Pons (tissue), 1 donor: ENCODE data around the gene CRYBB2.
"Not testable (repeated sequence)": the region's sequence is repeated elsewhere in the genome, so short reads cannot be mapped to it uniquely, and the experiment has no call there.

Source experiments
- DNase-seq: peaks from one replicate; pipeline ENCODE4 v3.0.0-alpha.2; 2016; ENCODE audit warnings: low spot score

The CRYBB2 gene

GRCh38 chr22:25233706-25234105, 14.3 kb downstream of the CRYBB2 start:
- not testable (repeated sequence) for DNase-seq

- DNase-seq: peak; percentile 20
These were observed 16.3 kb downstream of the CRYBB2 start for GRCh38 chr22:25235547-25236290.

GRCh38 chr22:25236417-25236816, 17.0 kb downstream of the CRYBB2 start:
- DNase-seq: no peak

- no peak for DNase-seq
These were observed 18.1 kb downstream of the CRYBB2 start for GRCh38 chr22:25237503-25237902.

- not testable (repeated sequence) for DNase-seq
These were observed 18.6 kb downstream of the CRYBB2 start for GRCh38 chr22:25238058-25238457.

- not testable (repeated sequence) for DNase-seq
These were observed 35.7 kb downstream of the CRYBB2 start for GRCh38 chr22:25255169-25255568.

- DNase-seq: not testable (repeated sequence)
These were observed 48.1 kb downstream of the CRYBB2 start for GRCh38 chr22:25267567-25267966.

GRCh38 chr22:25268902-25269301, 49.5 kb downstream of the CRYBB2 start:
- not testable (repeated sequence) for DNase-seq

GRCh38 chr22:25270061-25270460, 50.6 kb downstream of the CRYBB2 start:
- not testable (repeated sequence) for DNase-seq

GRCh38 chr22:25273231-25273630, 53.8 kb downstream of the CRYBB2 start:
- DNase-seq: not testable (repeated sequence)

GRCh38 chr22:25273928-25274327, 54.5 kb downstream of the CRYBB2 start:
- DNase-seq: not testable (repeated sequence)

- DNase-seq: not testable (repeated sequence)
These were observed 60.7 kb downstream of the CRYBB2 start for GRCh38 chr22:25280118-25280517.
